GM12878 (cell line): Measurements from ENCODE around the gene ZNF800. TPM values are rescaled to one million over a fixed set of nuclear protein-coding genes. Genes with fewer than 3 reads are reported as not detected.
A peak's percentile ranks its signal among the peaks of the same experiment; 100 is the strongest.

Source experiments
- ATAC-seq: fragments of 200-7000 bp; cut with Tn5 transposase; 3 replicates; pipeline ENCODE4 v1.9.1; 2020; ENCODE audit warnings: mild to moderate bottlenecking, moderate library complexity
- BruUV-seq: library from RNA; stranded (reverse); fragments of 400-500 nt; replicated peaks from 2 replicates; lab custom pipeline; 2021; lab: Mats Ljungman, UMichigan
- CTCF ChIA-PET: fragments of 300-600 bp; sonication (Branson Sonifier 250); formaldehyde crosslinking; extraction: SDS; loops from one replicate; lab custom pipeline; 2021; ENCODE audit warnings: inconsistent platforms; lab: Yijun Ruan, JAX
- POLR2A ChIA-PET: fragments of 350-600 bp; formaldehyde crosslinking; extraction: SDS; loops from one replicate; lab custom pipeline; 2021; ENCODE audit warnings: inconsistent platforms; lab: Charles Lee
- RAD21 ChIA-PET: fragments of 300-600 bp; sonication (Branson Sonifier 250); formaldehyde crosslinking; loops from one replicate; lab custom pipeline; 2023; ENCODE audit warnings: antibody characterized with exemption; ENCODE audit not compliant: unreplicated experiment; lab: Charles Lee
- SMC1A ChIA-PET: fragments of 300-600 bp; sonication (Branson Sonifier 250); formaldehyde crosslinking; loops from one replicate; lab custom pipeline; 2023; ENCODE audit not compliant: unreplicated experiment, uncharacterized antibody; lab: Charles Lee
- DNase-seq: peaks from one replicate; pipeline ENCODE4 v3.0.0-alpha.2; 2011; ENCODE audit warnings: low read depth, low spot score
- FAIRE-seq: peaks from 3 replicates; lab custom pipeline; 2011; peaks lifted over from hg19 to GRCh38; lab: Jason Lieb, UNC
- H2AFZ ChIP-seq: 2 replicates; pipeline ENCODE4 v1.6.0; 2011; ENCODE audit warnings: low read depth, low read length, control low read depth; ENCODE audit not compliant: control insufficient read depth
- H3K27ac ChIP-seq: 2 replicates; pipeline ENCODE4 v1.5.1; 2011; ENCODE audit warnings: control low read depth; ENCODE audit not compliant: control insufficient read depth, insufficient read depth
- H3K27me3 ChIP-seq, 2 experiments: replicated peaks in 1 of 2; 2 replicates each; pipeline versions ENCODE4 v1.6.0 to v1.6.1; 2011; ENCODE audit warnings: low read length in 1 of 2; ENCODE audit not compliant: control insufficient read depth in 2 of 2, insufficient read depth in 2 of 2
- H3K36me3 ChIP-seq, 2 experiments: 2 replicates each; pipeline ENCODE4 v1.5.1; 2011; ENCODE audit warnings: low read length in 1 of 2; ENCODE audit not compliant: control insufficient read depth in 2 of 2, insufficient read depth in 2 of 2
- H3K4me1 ChIP-seq: 2 replicates; pipeline ENCODE4 v1.6.1; 2011; ENCODE audit warnings: mild to moderate bottlenecking, low read length, moderate library complexity, mixed read lengths; ENCODE audit not compliant: control insufficient read depth, insufficient read depth
- H3K4me2 ChIP-seq: 2 replicates; pipeline ENCODE4 v1.6.0; 2011; ENCODE audit warnings: control low read depth; ENCODE audit not compliant: control insufficient read depth, insufficient read depth
- H3K4me3 ChIP-seq: fragments of 200-600 bp; sonication (generic); 2 replicates; pipeline ENCODE4 v1.5.1; 2016
- H3K79me2 ChIP-seq: 2 replicates; pipeline ENCODE4 v1.6.0; 2011; ENCODE audit warnings: low read length; ENCODE audit not compliant: control insufficient read depth, insufficient read depth
- H3K9ac ChIP-seq: 2 replicates; pipeline ENCODE4 v1.8.0; 2011; ENCODE audit warnings: low read length, control low read depth, mixed read lengths; ENCODE audit not compliant: control insufficient read depth, insufficient read depth
- H3K9me3 ChIP-seq: replicated peaks from 3 replicates; pipeline ENCODE4 v1.5.1; 2011; ENCODE audit warnings: mild to moderate bottlenecking, low read length; ENCODE audit not compliant: control insufficient read depth, insufficient read depth
- H4K20me1 ChIP-seq: 2 replicates; pipeline ENCODE4 v1.6.0; 2011; ENCODE audit not compliant: control insufficient read depth, insufficient read depth
- ATF2 ChIP-seq: IDR thresholded peaks from 2 replicates; pipeline ENCODE4 v1.6.1; 2012; ENCODE audit warnings: low read length, inconsistent platforms
- CREB1 ChIP-seq: IDR thresholded peaks from 2 replicates; pipeline ENCODE4 v1.6.1; 2012; ENCODE audit warnings: low read depth, mild to moderate bottlenecking, inconsistent platforms
- CTCF ChIP-seq, 3 experiments: IDR thresholded peaks in 2 of 3; conservative IDR thresholded peaks in 1 of 3; 2 replicates each; pipeline ENCODE4 v1.5.1; 2011; ENCODE audit warnings: low read depth in 3 of 3, low read length in 3 of 3, mild to moderate bottlenecking in 3 of 3, control low read depth in 2 of 3, moderate library complexity in 2 of 3, inconsistent platforms in 1 of 3, mixed read lengths in 1 of 3; ENCODE audit not compliant: control insufficient read depth in 2 of 3, insufficient read depth in 1 of 3; ENCODE audit errors: extremely low read depth in 1 of 3
- IRF3 ChIP-seq: fragments of 450-650 bp; IDR thresholded peaks from 2 replicates; pipeline ENCODE4 v1.6.1; 2014; ENCODE audit warnings: mild to moderate bottlenecking
- KLF5 ChIP-seq: fragments of 450-650 bp; IDR thresholded peaks from 2 replicates; pipeline ENCODE4 v1.6.1; 2014; ENCODE audit warnings: mild to moderate bottlenecking; ENCODE audit not compliant: partially characterized antibody
- NRF1 ChIP-seq: conservative IDR thresholded peaks from 2 replicates; pipeline ENCODE4 v1.6.1; 2011; ENCODE audit warnings: mild to moderate bottlenecking, low read depth, low read length, improper control_type of control experiment
- RAD21 ChIP-seq: IDR thresholded peaks from 2 replicates; pipeline ENCODE4 v1.6.1; 2011; ENCODE audit warnings: mild to moderate bottlenecking, low read depth, low read length, moderate library complexity; ENCODE audit not compliant: insufficient read depth
- SMARCA5 ChIP-seq: fragments of 450-650 bp; IDR thresholded peaks from 2 replicates; pipeline ENCODE4 v1.6.1; 2017; ENCODE audit warnings: mild to moderate bottlenecking
- SMC3 ChIP-seq: IDR thresholded peaks from 2 replicates; pipeline ENCODE4 v1.6.1; 2011; ENCODE audit warnings: low read length, improper control_type of control experiment, borderline replicate concordance
- WGBS: methylation state at CpG from one replicate; pipeline ENCODE4 v1.1.6; 2016; ENCODE audit warnings: low lambda C conversion rate; ENCODE audit not compliant: insufficient replicate concordance, insufficient coverage; ENCODE audit errors: missing lambda C conversion rate; 5-methylcytosine and 5-hydroxymethylcytosine counted together
- in situ Hi-C: fragments of 300-500 bp; cut with MboI; formaldehyde crosslinking; loops from 9 replicates; pipeline ENCODE4 v1.14.3; 2018; ENCODE audit warnings: mixed read lengths
- intact Hi-C: fragments of 100-400 bp; cut with micrococcal nuclease; formaldehyde crosslinking; loops from one replicate; pipeline ENCODE4 v1.14.2; 2022; ENCODE audit not compliant: unreplicated experiment
- polyA plus RNA-seq, 11 experiments: library from polyadenylated mRNA; depleted of rRNA in 4 of 11; unstranded in 6 of 11; stranded (reverse) in 5 of 11; fragments of >200 nt; fragmentation: Nextera tagmentation in 4 of 11; fragmentation: Illumina TruSeq in 1 of 11; extraction: Ambion mirVana in 4 of 11; extraction: Trizol in 1 of 11; gene quantifications; 1 replicate in 1 of 11; 2 replicates in 10 of 11; pipeline versions ENCODE4 v1.2.1 to v1.2.3, GENCODE V29; 2011 to 2016; ENCODE audit warnings: inconsistent platforms in 2 of 11, missing spikeins in 2 of 11, low read depth in 1 of 11
- total RNA-seq, 4 experiments: library from RNA; depleted of rRNA in 3 of 4; stranded (reverse); fragments of >200 nt in 3 of 4; fragmentation: Illumina TruSeq in 1 of 4; extraction: Trizol in 1 of 4; gene quantifications; 2 replicates each; pipeline versions ENCODE4 v1.2.1 to v1.2.3, GENCODE V29; 2013 to 2021

ZNF800 gene
- total and polyA plus RNA-seq, 10 of the 15 experiments (the other 5 are each of a cell fraction or from before 2014, with no cell fraction given) = 6.8 to 33.9 (median 23.8) TPM

- no peak overlapping the region for H3K27ac ChIP-seq
These were observed 17.1 kb upstream of the ZNF800 start for GRCh38 chr7:127409629-127410028.

More at GRCh38 chr7:127409629-127410028, 17.1 kb upstream of the ZNF800 start:
- SMC1A ChIA-PET = no interaction called here
- DNase-seq = no peak
- Histone ChIP-seq H3K4me2 (no peak overlapping the region), H3K79me2 (no peaks in the 10 kb centered on the region), H2AFZ (no peak overlapping the region), H3K9me3 (no peaks in the 10 kb centered on the region), H3K9ac (no peak overlapping the region), H3K4me3 (no peak overlapping the region), H3K27me3 (peaks cover 0 to 1% of the 10 kb centered on the region in 2 experiments; a peak in 2 of 4 replicates), H4K20me1 (no peaks in the 10 kb centered on the region), H3K36me3 (no peaks in the 10 kb centered on the region), H3K4me1 (peaks cover 12% of the 10 kb centered on the region)
- WGBS = 81% methylated on average over 4 of the region's 4 CpGs
- in situ Hi-C loops (no loop called here), intact Hi-C loops (no loop called here)
- ATAC-seq = peak; percentile 43
- CTCF ChIA-PET = interaction anchor here (0.7 to 1.2 kb wide), 2 partner anchors 38 to 62 kb away, joined by 3 read pairs; no protein-coding TSS in a partner anchor
- no peak for FAIRE-seq
- RAD21 ChIA-PET = interaction anchor here (1.1 kb wide), 1 partner anchor 62 kb away, joined by 3 read pairs; no protein-coding TSS in a partner anchor
- BruUV-seq = no TSS peak
- POLR2A ChIA-PET = no interaction called here
- TF ChIP-seq SMC3 (0 out of 2 replicates have a peak, but pooled peaks have one; percentile 7), KLF5 (no peak), ATF2 (no peak), IRF3 (no peak), CTCF (IDR thresholded peaks at IDR 0.05 in 2 of 3, conservative IDR thresholded peaks at IDR 0.05 in 1 of 3; ENCODE audit: control insufficient read depth in 2 of 3, extremely low read depth in 1 of 3, insufficient read depth in 1 of 3, low read depth in 3 of 3, low read length in 3 of 3) (peak; percentile 8 to 32 (median 27); a peak in 3 of 6 replicates), SMARCA5 (no peak), NRF1 (no peak), RAD21 (peak; percentile 23; the same call in 1 of the 2 replicates), CREB1 (no peak)
